HepG2 (cell line): ENCODE measurements around the gene ICAM3. TPM values are rescaled to one million over a fixed set of nuclear protein-coding genes. Genes with fewer than 3 reads are reported as not detected.
A peak's percentile ranks its signal among the peaks of the same experiment; 100 is the strongest.

Experiments
- ARID2 ChIP-seq: sonication (generic); formaldehyde crosslinking; IDR thresholded peaks from 2 replicates; pipeline ENCODE4 v1.8.1; 2022; ENCODE audit warnings: mild to moderate bottlenecking, missing genetic modification reagents, borderline replicate concordance
- CBX5 ChIP-seq: sonication (generic); formaldehyde crosslinking; IDR thresholded peaks from 2 replicates; pipeline ENCODE4 v1.4.0; 2020; ENCODE audit warnings: missing genetic modification reagents, borderline replicate concordance
- GMEB1 ChIP-seq: sonication (generic); formaldehyde crosslinking; IDR thresholded peaks from 2 replicates; pipeline ENCODE4 v1.5.1; 2020; ENCODE audit warnings: missing genetic modification reagents, mild to moderate bottlenecking, borderline replicate concordance
- GPBP1L1 ChIP-seq: sonication (generic); formaldehyde crosslinking; IDR thresholded peaks from 2 replicates; pipeline ENCODE4 v1.5.0; 2020; ENCODE audit warnings: mild to moderate bottlenecking, missing genetic modification reagents
- HIVEP1 ChIP-seq: sonication (generic); formaldehyde crosslinking; IDR thresholded peaks from 2 replicates; pipeline ENCODE4 v1.4.0; 2020; ENCODE audit warnings: mild to moderate bottlenecking, missing genetic modification reagents
- HNF1B ChIP-seq: sonication (generic); formaldehyde crosslinking; IDR thresholded peaks from 2 replicates; pipeline ENCODE4 v1.5.1; 2020; ENCODE audit warnings: mild to moderate bottlenecking, moderate library complexity, missing genetic modification reagents
- KDM5A ChIP-seq: fragments of 200-600 bp; sonication (generic); IDR thresholded peaks from 2 replicates; pipeline ENCODE4 v1.7.0; 2018; ENCODE audit warnings: antibody characterized with exemption, mild to moderate bottlenecking, low read length, borderline replicate concordance
- KLF13 ChIP-seq: sonication (generic); formaldehyde crosslinking; IDR thresholded peaks from 2 replicates; pipeline ENCODE4 v1.4.0; 2020; ENCODE audit warnings: mild to moderate bottlenecking, missing genetic modification reagents
- LBX2 ChIP-seq: sonication (generic); formaldehyde crosslinking; IDR thresholded peaks from 2 replicates; pipeline ENCODE4 v1.5.0; 2020; ENCODE audit warnings: missing genetic modification reagents, mild to moderate bottlenecking, borderline replicate concordance
- MATR3 ChIP-seq: sonication (generic); formaldehyde crosslinking; IDR thresholded peaks from 2 replicates; pipeline ENCODE4 v1.4.0; 2020; ENCODE audit warnings: missing genetic modification reagents
- MIER2 ChIP-seq: IDR thresholded peaks from 2 replicates; pipeline ENCODE4 v1.6.1; 2016; ENCODE audit warnings: missing biosample characterization, missing genetic modification reagents
- NFE2L1 ChIP-seq: sonication (generic); formaldehyde crosslinking; IDR thresholded peaks from 2 replicates; pipeline ENCODE4 v1.4.0; 2020; ENCODE audit warnings: missing genetic modification reagents, mild to moderate bottlenecking, borderline replicate concordance
- TFAP4 ChIP-seq: sonication (generic); IDR thresholded peaks from 2 replicates; pipeline ENCODE4 v1.6.1; 2016; ENCODE audit warnings: low read depth, borderline replicate concordance
- YY1 ChIP-seq: IDR thresholded peaks from 2 replicates; pipeline ENCODE4 v1.6.1; 2011; ENCODE audit warnings: low read length, low read depth, moderate library complexity, mild to moderate bottlenecking; ENCODE audit not compliant: insufficient read depth, insufficient replicate concordance
- ZBTB25 ChIP-seq: IDR thresholded peaks from 2 replicates; pipeline ENCODE4 v1.6.1; 2018; ENCODE audit warnings: missing genetic modification reagents
- ZNF441 ChIP-seq: sonication (generic); formaldehyde crosslinking; IDR thresholded peaks from 2 replicates; pipeline ENCODE4 v1.7.0; 2021; ENCODE audit warnings: missing genetic modification reagents, borderline replicate concordance
- ZNF496 ChIP-seq: sonication (generic); formaldehyde crosslinking; IDR thresholded peaks from 2 replicates; pipeline ENCODE4 v1.8.1; 2023; ENCODE audit warnings: mild to moderate bottlenecking, moderate library complexity, missing genetic modification reagents; ENCODE audit not compliant: insufficient replicate concordance
- ZNF567 ChIP-seq: sonication (generic); formaldehyde crosslinking; IDR thresholded peaks from 2 replicates; pipeline ENCODE4 v1.8.1; 2023; ENCODE audit warnings: mild to moderate bottlenecking, missing genetic modification reagents, borderline replicate concordance
- ZNF784 ChIP-seq: sonication (generic); formaldehyde crosslinking; IDR thresholded peaks from 2 replicates; pipeline ENCODE4 v1.5.1; 2020; ENCODE audit warnings: missing genetic modification reagents, mild to moderate bottlenecking, borderline replicate concordance
- ZNF841 ChIP-seq: sonication (generic); formaldehyde crosslinking; IDR thresholded peaks from 2 replicates; pipeline ENCODE4 v1.8.1; 2023; ENCODE audit warnings: missing genetic modification reagents, borderline replicate concordance
- polyA plus RNA-seq, 8 experiments: library from polyadenylated mRNA; depleted of rRNA in 3 of 8; stranded (reverse) in 7 of 8; unstranded in 1 of 8; fragments of >200 nt; fragmentation: Illumina TruSeq in 4 of 8; extraction: Trizol in 4 of 8; gene quantifications; 2 replicates each; pipeline versions ENCODE4 v1.2.1 to v1.2.3, GENCODE V29; 2011 to 2016; ENCODE audit warnings: low read depth in 4 of 8, missing spikeins in 1 of 8, mixed read lengths in 1 of 8; ENCODE audit not compliant: insufficient read depth in 1 of 8
- total RNA-seq, 5 experiments: library from RNA; depleted of rRNA; stranded (reverse); fragments of >200 nt; fragmentation: Illumina TruSeq; extraction: Trizol; gene quantifications; 2 replicates each; pipeline ENCODE4 v1.2.3, GENCODE V29; 2016; ENCODE audit warnings: low read depth in 1 of 5

Gene ICAM3
- total and polyA plus RNA-seq, 2 of the 13 experiments (the other 11 are each of a cell fraction or from before 2014, with no cell fraction given): 14.1 to 21.0 TPM

GRCh38 chr19:10380313-10381102, 41.1 kb upstream of the ICAM3 start, which contains the start of gene TYK2 (continued):
- TF ChIP-seq TFAP4 (no peak), NFE2L1 (CRISPR knock-in tag) (no peak), ZBTB25 (CRISPR knock-in tag) (no peak), YY1 (peak; percentile 37), CBX5 (peak; percentile 39; the same call in 1 of the 2 replicates), MATR3 (CRISPR knock-in tag) (no peak), ZNF441 (CRISPR knock-in tag) (no peak), ZNF784 (peak; percentile 38; the same call in 1 of the 2 replicates), KLF13 (CRISPR knock-in tag) (no peak), GPBP1L1 (CRISPR knock-in tag) (no peak), LBX2 (peak; percentile 48; the same call in 1 of the 2 replicates), HNF1B (CRISPR knock-in tag) (no peak), HIVEP1 (CRISPR knock-in tag) (no peak; the same call in 1 of the 2 replicates), GMEB1 (CRISPR knock-in tag) (peak; percentile 38), KDM5A (peak; percentile 66), ARID2 (CRISPR knock-in tag) (peak; percentile 22; the same call in 1 of the 2 replicates), MIER2 (CRISPR knock-in tag) (no peak), ZNF567 (CRISPR knock-in tag) (no peak), ZNF841 (no peak), ZNF496 (CRISPR knock-in tag) (no peak)
